ENCODE measurements around the gene PRSS22. TPM values are rescaled to one million over a fixed set of nuclear protein-coding genes. Genes with fewer than 3 reads are reported as not detected.

PRSS22 gene
- total RNA-seq, 1 experiment from 2014 or later: 141 TPM

DNA sequence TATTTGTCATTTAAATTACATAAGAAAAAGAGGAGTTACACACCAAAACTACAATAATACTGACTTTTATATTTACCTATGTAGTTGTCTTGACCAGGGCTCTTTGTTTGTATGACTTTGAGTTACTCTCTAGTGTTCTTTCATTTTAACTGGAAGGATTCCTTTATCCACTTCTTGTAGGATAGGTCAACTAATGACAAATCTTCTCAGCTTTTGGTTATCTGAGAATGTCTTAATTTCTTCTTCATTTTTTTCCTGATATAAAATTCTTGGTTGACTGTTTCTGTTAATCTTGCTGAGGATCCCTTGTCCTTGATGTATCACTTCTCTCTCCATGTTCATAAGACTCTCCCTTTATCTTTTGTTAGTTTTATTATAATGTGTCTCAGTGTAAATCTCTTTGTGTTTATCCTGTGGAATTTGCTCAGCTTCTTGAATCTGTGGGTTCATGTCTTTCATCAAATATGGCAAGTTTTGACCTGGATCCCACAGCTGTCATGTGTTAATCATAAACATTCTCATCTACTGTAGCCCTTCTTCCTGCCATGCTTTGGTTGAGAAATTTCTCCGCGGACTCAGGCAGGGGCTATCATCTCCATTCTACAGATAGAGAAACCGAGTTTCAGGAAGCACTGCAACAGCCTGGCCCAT, 54.3 kb downstream of the PRSS22 start:
- TF ChIP-seq, protein P1, sequence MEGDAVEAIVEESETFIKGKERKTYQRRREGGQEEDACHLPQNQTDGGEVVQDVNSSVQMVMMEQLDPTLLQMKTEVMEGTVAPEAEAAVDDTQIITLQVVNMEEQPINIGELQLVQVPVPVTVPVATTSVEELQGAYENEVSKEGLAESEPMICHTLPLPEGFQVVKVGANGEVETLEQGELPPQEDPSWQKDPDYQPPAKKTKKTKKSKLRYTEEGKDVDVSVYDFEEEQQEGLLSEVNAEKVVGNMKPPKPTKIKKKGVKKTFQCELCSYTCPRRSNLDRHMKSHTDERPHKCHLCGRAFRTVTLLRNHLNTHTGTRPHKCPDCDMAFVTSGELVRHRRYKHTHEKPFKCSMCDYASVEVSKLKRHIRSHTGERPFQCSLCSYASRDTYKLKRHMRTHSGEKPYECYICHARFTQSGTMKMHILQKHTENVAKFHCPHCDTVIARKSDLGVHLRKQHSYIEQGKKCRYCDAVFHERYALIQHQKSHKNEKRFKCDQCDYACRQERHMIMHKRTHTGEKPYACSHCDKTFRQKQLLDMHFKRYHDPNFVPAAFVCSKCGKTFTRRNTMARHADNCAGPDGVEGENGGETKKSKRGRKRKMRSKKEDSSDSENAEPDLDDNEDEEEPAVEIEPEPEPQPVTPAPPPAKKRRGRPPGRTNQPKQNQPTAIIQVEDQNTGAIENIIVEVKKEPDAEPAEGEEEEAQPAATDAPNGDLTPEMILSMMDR (IDR thresholded peaks at IDR 0.05; ENCODE audit: unreplicated experiment): no peak
- H3K9me3 Mint-ChIP-seq (ENCODE audit: low read depth, unreplicated experiment): peaks cover 12% of the 10 kb centered on the region
- H3K27ac Mint-ChIP-seq (ENCODE audit: unreplicated experiment): peak overlapping the region; percentile 58
- no peaks in the 10 kb centered on the region for H3K27me3 Mint-ChIP-seq (ENCODE audit: unreplicated experiment)
- CTCF ChIA-PET: interaction anchor here (0.6 kb wide), 1 partner anchor 77 kb away, joined by 4 read pairs; no protein-coding TSS in a partner anchor
- peaks cover 9% of the 10 kb centered on the region for H3K36me3 Mint-ChIP-seq (ENCODE audit: insufficient read depth, unreplicated experiment)
- H3K4me3 Mint-ChIP-seq (ENCODE audit: low read depth, unreplicated experiment): no peak overlapping the region
- no peak for DNase-seq
- peaks cover 12% of the 10 kb centered on the region for H3K4me1 Mint-ChIP-seq (ENCODE audit: low read depth, unreplicated experiment)
- intact Hi-C loops (cut with micrococcal nuclease; ENCODE audit: unreplicated experiment): no loop called here
- no TSS peak for BruUV-seq (replicated peaks)

Other genes starting within 250 kb of the PRSS22 start
- gene KCTD5, start 175.6 kb downstream of the PRSS22 start, total RNA-seq (2022): 36.6 and 36.7 TPM in 2 replicates
- 2.0 and 2.4 TPM in 2 replicates for gene PRSS27, start 137.9 kb downstream of the PRSS22 start, total RNA-seq (2022)
- gene SRRM2, start 105.5 kb downstream of the PRSS22 start, total RNA-seq (2022): 870 and 905 TPM in 2 replicates
- 269 TPM in 2 replicates for gene ELOB, start 80.9 kb downstream of the PRSS22 start, total RNA-seq (2022)
- gene PRSS33, start 70.6 kb downstream of the PRSS22 start, total RNA-seq (2022): 7.9 and 13.2 TPM in 2 replicates
- not detected in 2 replicates for gene PRSS41, start 59.7 kb downstream of the PRSS22 start, total RNA-seq (2022)
- gene PRSS21, start 40.9 kb downstream of the PRSS22 start, total RNA-seq (2022): not detected in 2 replicates
- 10.3 and 15.5 TPM in 2 replicates for gene ZG16B, start 27.9 kb downstream of the PRSS22 start, total RNA-seq (2022)
- gene FLYWCH2, start 25.0 kb upstream of the PRSS22 start, total RNA-seq (2022): 10.8 and 13.0 TPM in 2 replicates
- gene FLYWCH1, start 53.8 kb upstream of the PRSS22 start, total RNA-seq (2022): 34.8 and 36.8 TPM in 2 replicates
- gene KREMEN2, start 106.1 kb upstream of the PRSS22 start, total RNA-seq (2022): 0.51 TPM in 1 of 2 replicates, not detected in the other
- 51.0 and 56.0 TPM in 2 replicates for gene PAQR4, start 111.2 kb upstream of the PRSS22 start, total RNA-seq (2022)
- 91.2 and 107 TPM in 2 replicates for gene PKMYT1, start 122.3 kb upstream of the PRSS22 start, total RNA-seq (2022)
- gene CLDN9, start 154.8 kb upstream of the PRSS22 start, total RNA-seq (2022): 13.5 and 17.8 TPM in 2 replicates
- gene CLDN6, start 160.0 kb upstream of the PRSS22 start, total RNA-seq (2022): 1.2 and 2.1 TPM in 2 replicates
- gene TNFRSF12A, start 162.2 kb upstream of the PRSS22 start, total RNA-seq (2022): 478 and 509 TPM in 2 replicates
- gene HCFC1R1, start 165.8 kb upstream of the PRSS22 start, total RNA-seq (2022): 61.1 and 75.4 TPM in 2 replicates
- gene THOC6, start 165.9 kb upstream of the PRSS22 start, total RNA-seq (2022): 50.8 and 54.4 TPM in 2 replicates
- gene BICDL2, start 178.8 kb upstream of the PRSS22 start, total RNA-seq (2022): 59.4 and 70.9 TPM in 2 replicates
- 0.27 and 0.31 TPM in 2 replicates for gene MMP25, start 188.4 kb upstream of the PRSS22 start, total RNA-seq (2022)
- 81.8 and 89.0 TPM in 2 replicates for gene IL32, start 207.5 kb upstream of the PRSS22 start, total RNA-seq (2022)
- not detected in 2 replicates for gene ZSCAN10, start 241.1 kb upstream of the PRSS22 start, total RNA-seq (2022)

Data from Calu3 (cell line).